Neural progenitor cell (in vitro differentiated cells): ENCODE results near the gene MRPL23. TPM values are rescaled to one million over a fixed set of nuclear protein-coding genes. Genes with fewer than 3 reads are reported as not detected.

Experiments
- DNase-seq: peaks from one replicate; pipeline ENCODE4 v3.0.0-alpha.2; 2016; ENCODE audit warnings: low spot score
- H2AFZ ChIP-seq: fragments of 200-600 bp; sonication (generic); replicated peaks from 2 replicates; pipeline ENCODE4 v1.6.1; 2016; ENCODE audit warnings: antibody characterized with exemption
- H3F3A ChIP-seq: fragments of 200-600 bp; sonication (generic); 2 replicates; pipeline ENCODE4 v1.6.1; 2016; ENCODE audit warnings: antibody characterized with exemption, low read depth
- H3K27ac ChIP-seq: fragments of 200-600 bp; sonication (generic); 2 replicates; pipeline ENCODE4 v1.5.1; 2016; ENCODE audit warnings: mild to moderate bottlenecking
- H3K27me3 ChIP-seq: fragments of 200-600 bp; sonication (generic); 2 replicates; pipeline ENCODE4 v1.6.1; 2016; ENCODE audit warnings: mild to moderate bottlenecking, moderate library complexity
- H3K36me3 ChIP-seq: fragments of 200-600 bp; sonication (generic); 2 replicates; pipeline ENCODE4 v1.5.1; 2016
- H3K4me1 ChIP-seq: fragments of 200-600 bp; sonication (generic); 2 replicates; pipeline ENCODE4 v1.6.1; 2016; ENCODE audit warnings: mixed run types
- H3K4me2 ChIP-seq: fragments of 200-600 bp; sonication (generic); 2 replicates; pipeline ENCODE4 v1.6.1; 2016
- H3K4me3 ChIP-seq: fragments of 200-600 bp; sonication (generic); 2 replicates; pipeline ENCODE4 v1.5.1; 2016
- H3K79me2 ChIP-seq: fragments of 200-600 bp; sonication (generic); 2 replicates; pipeline ENCODE4 v1.6.1; 2016; ENCODE audit warnings: low read depth
- H3K9ac ChIP-seq: fragments of 200-600 bp; sonication (generic); 2 replicates; pipeline ENCODE4 v1.6.1; 2016
- H3K9me3 ChIP-seq: fragments of 200-600 bp; sonication (generic); 2 replicates; pipeline ENCODE4 v1.5.1; 2016; ENCODE audit warnings: low read depth
- H4K20me1 ChIP-seq: fragments of 200-600 bp; sonication (generic); 2 replicates; pipeline ENCODE4 v1.6.1; 2016; ENCODE audit warnings: low read depth
- H3K27ac Mint-ChIP-seq: 3 replicates; pipeline ENCODE4 v1.8.0; 2021; ENCODE audit warnings: mixed read lengths
- H3K27me3 Mint-ChIP-seq: 2 replicates; pipeline ENCODE4 v1.8.0; 2022; ENCODE audit warnings: low read depth, mild to moderate bottlenecking, inconsistent platforms, moderate library complexity, mixed read lengths; ENCODE audit not compliant: insufficient read depth
- H3K36me3 Mint-ChIP-seq: 3 replicates; pipeline ENCODE4 v1.8.0; 2021; ENCODE audit warnings: mixed read lengths
- H3K4me1 Mint-ChIP-seq: 3 replicates; pipeline ENCODE4 v1.8.0; 2021; ENCODE audit warnings: mixed read lengths
- H3K4me3 Mint-ChIP-seq: 3 replicates; pipeline ENCODE4 v1.8.0; 2021; ENCODE audit warnings: mild to moderate bottlenecking, moderate library complexity, mixed read lengths
- H3K9me3 Mint-ChIP-seq: 3 replicates; pipeline ENCODE4 v1.8.0; 2020; ENCODE audit warnings: mixed read lengths
- EZH2 ChIP-seq: fragments of 200-600 bp; sonication (generic); IDR thresholded peaks from 2 replicates; pipeline ENCODE4 v1.6.1; 2017; ENCODE audit warnings: antibody characterized with exemption, mild to moderate bottlenecking, moderate library complexity
- EZH2phosphoT487 ChIP-seq: fragments of 200-600 bp; sonication (generic); IDR thresholded peaks from 2 replicates; pipeline ENCODE4 v1.6.1; 2017; ENCODE audit warnings: antibody characterized with exemption
- total RNA-seq: library from RNA; depleted of rRNA; stranded (reverse); fragments of >200 nt; gene quantifications from 2 replicates; pipeline ENCODE4 v1.2.3, GENCODE V29; 2015; ENCODE audit warnings: low replicate concordance
- TF ChIP-seq, protein P1 (sequence below): fragments of 200-600 bp; sonication (generic); IDR thresholded peaks from 2 replicates; pipeline ENCODE4 v1.5.1; 2017; ENCODE audit warnings: antibody characterized with exemption, mild to moderate bottlenecking

The MRPL23 gene
- total RNA-seq, 1 donor from 2014 or later = 43.2 TPM

DNA sequence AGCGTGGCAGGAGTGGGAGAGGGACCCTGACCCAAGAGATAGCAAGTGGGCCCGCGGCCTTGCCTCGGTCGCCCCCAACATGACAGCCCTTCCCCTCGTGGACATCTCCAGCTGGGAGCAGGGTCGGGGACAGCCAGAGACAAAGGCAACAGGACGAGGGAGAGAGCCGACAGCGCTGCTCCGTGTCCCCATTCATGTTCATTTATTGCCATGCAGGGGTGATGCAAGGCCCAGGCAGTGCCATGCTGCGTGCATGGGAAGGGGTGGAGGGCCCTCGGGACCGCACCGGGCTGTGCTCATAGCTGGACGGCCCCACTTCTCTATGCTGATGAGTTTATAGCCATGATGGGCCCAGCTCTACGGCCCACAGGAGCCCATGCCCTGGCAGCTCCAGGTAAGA, 12.7 kb downstream of the MRPL23 start:
- H3K9me3 Mint-ChIP-seq = no peaks in the 10 kb centered on the region
- no peak overlapping the region for H3K27ac Mint-ChIP-seq
- Histone ChIP-seq H3K79me2 (no peaks in the 10 kb centered on the region), H3F3A (no peaks in the 10 kb centered on the region), H3K36me3 (no peaks in the 10 kb centered on the region), H3K4me1 (no peaks in the 10 kb centered on the region), H3K9ac (no peak overlapping the region), H3K4me2 (no peak overlapping the region), H4K20me1 (no peaks in the 10 kb centered on the region), H3K27me3 (no peaks in the 10 kb centered on the region), H3K9me3 (no peaks in the 10 kb centered on the region), H2AFZ (no peak overlapping the region), H3K27ac (no peak overlapping the region), H3K4me3 (no peak overlapping the region)
- H3K4me3 Mint-ChIP-seq = no peak overlapping the region
- H3K36me3 Mint-ChIP-seq = no peaks in the 10 kb centered on the region
- TF ChIP-seq EZH2phosphoT487 = no peak
- TF ChIP-seq EZH2 = no peak
- TF ChIP-seq, protein P1, sequence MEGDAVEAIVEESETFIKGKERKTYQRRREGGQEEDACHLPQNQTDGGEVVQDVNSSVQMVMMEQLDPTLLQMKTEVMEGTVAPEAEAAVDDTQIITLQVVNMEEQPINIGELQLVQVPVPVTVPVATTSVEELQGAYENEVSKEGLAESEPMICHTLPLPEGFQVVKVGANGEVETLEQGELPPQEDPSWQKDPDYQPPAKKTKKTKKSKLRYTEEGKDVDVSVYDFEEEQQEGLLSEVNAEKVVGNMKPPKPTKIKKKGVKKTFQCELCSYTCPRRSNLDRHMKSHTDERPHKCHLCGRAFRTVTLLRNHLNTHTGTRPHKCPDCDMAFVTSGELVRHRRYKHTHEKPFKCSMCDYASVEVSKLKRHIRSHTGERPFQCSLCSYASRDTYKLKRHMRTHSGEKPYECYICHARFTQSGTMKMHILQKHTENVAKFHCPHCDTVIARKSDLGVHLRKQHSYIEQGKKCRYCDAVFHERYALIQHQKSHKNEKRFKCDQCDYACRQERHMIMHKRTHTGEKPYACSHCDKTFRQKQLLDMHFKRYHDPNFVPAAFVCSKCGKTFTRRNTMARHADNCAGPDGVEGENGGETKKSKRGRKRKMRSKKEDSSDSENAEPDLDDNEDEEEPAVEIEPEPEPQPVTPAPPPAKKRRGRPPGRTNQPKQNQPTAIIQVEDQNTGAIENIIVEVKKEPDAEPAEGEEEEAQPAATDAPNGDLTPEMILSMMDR = no peak
- no peaks in the 10 kb centered on the region for H3K27me3 Mint-ChIP-seq
- no peak for DNase-seq
- H3K4me1 Mint-ChIP-seq = no peaks in the 10 kb centered on the region

DNA sequence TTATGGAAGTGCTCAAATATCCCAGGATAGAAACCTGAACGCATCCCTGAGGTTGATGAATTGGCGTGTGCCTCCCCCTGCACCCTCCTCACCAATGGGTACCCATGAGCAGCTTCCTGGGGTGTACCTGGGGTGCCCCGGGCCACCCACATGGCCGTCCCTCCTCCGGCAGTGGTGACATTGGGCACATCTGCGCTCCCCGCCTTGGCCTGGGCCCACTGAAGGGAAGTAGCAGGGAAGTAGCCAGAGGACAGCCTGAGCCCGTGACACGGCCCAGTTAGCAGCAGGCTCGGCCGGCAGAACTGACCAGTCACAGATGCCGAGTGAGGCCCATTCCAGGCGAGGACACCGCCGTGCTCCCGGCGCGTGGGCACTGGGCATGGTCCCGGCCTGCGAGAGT, 16.7 kb downstream of the MRPL23 start:
- Histone ChIP-seq H3K27me3 (no peaks in the 10 kb centered on the region), H3F3A (no peaks in the 10 kb centered on the region), H2AFZ (no peak overlapping the region), H3K36me3 (no peaks in the 10 kb centered on the region), H3K9me3 (no peaks in the 10 kb centered on the region), H3K27ac (no peak overlapping the region), H3K4me2 (no peak overlapping the region), H3K9ac (no peak overlapping the region), H3K4me3 (no peak overlapping the region), H4K20me1 (no peaks in the 10 kb centered on the region), H3K4me1 (no peaks in the 10 kb centered on the region), H3K79me2 (no peaks in the 10 kb centered on the region)
- no peaks in the 10 kb centered on the region for H3K36me3 Mint-ChIP-seq
- no peaks in the 10 kb centered on the region for H3K9me3 Mint-ChIP-seq
- H3K4me1 Mint-ChIP-seq = no peaks in the 10 kb centered on the region
- no peak overlapping the region for H3K4me3 Mint-ChIP-seq
- H3K27me3 Mint-ChIP-seq = no peaks in the 10 kb centered on the region
- TF ChIP-seq EZH2phosphoT487 (no peak), EZH2 (no peak)
- TF ChIP-seq, protein P1 = no peak
- no peak for DNase-seq
- no peak overlapping the region for H3K27ac Mint-ChIP-seq

DNA sequence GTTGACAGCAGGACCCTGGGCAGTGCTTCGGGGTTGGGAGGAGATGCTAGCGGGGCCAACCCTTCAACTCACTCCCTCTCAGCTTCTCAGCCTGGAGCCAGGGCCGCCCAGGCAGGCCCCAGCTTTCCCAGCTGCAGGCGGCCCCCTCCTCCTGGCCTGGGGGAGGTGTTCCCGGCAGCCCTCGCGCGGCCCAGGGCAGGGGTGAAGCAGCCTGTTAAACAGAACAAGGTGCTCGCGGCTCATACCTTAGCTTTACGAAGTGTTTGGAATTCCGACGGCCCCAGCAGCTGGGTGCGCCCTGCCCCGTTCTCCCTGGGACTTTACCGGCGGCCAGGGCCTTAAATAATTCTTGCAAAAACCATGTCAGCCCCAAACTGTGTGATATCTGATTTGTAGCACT, 17.2 kb downstream of the MRPL23 start:
- Mint-ChIP-seq H3K4me3 (no peak overlapping the region), H3K4me1 (no peaks in the 10 kb centered on the region), H3K36me3 (no peaks in the 10 kb centered on the region), H3K27ac (no peak overlapping the region), H3K9me3 (no peaks in the 10 kb centered on the region), H3K27me3 (no peaks in the 10 kb centered on the region)
- Histone ChIP-seq H3K36me3 (no peaks in the 10 kb centered on the region), H3K4me3 (no peak overlapping the region), H3F3A (no peaks in the 10 kb centered on the region), H3K27me3 (no peaks in the 10 kb centered on the region), H3K9ac (no peak overlapping the region), H3K79me2 (no peaks in the 10 kb centered on the region), H4K20me1 (no peaks in the 10 kb centered on the region), H3K4me1 (no peaks in the 10 kb centered on the region), H3K27ac (no peak overlapping the region), H3K9me3 (no peaks in the 10 kb centered on the region), H3K4me2 (no peak overlapping the region), H2AFZ (no peak overlapping the region)
- DNase-seq = no peak
- TF ChIP-seq EZH2phosphoT487 (no peak), EZH2 (no peak)
- TF ChIP-seq, protein P1 = no peak

DNA sequence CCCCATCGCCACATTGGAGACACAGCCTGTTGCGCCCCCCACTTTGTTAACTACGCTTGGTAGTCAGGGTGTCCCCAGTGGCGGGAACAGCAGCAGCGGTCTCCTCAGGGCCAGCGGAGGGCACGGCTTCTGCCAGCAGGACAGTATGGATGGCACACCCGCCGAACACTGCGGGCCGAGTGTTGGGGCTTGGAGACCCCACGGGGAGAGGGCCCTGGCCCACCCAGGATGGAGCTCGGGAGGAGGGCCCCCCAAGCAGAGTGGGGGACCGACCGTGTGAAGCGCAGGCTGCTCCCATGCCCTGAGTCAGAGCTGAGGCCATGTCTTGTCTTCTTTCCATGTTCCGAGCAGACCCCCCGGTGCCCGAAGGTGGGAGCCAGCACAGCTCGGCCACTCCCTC, 17.8 kb downstream of the MRPL23 start:
- TF ChIP-seq EZH2phosphoT487 (no peak), EZH2 (no peak)
- TF ChIP-seq, protein P1 = no peak
- no peak overlapping the region for H3K4me3 Mint-ChIP-seq

More for the DNA sequence above, 17.8 kb downstream of the MRPL23 start:
- no peak for DNase-seq
- no peak overlapping the region for H2AFZ ChIP-seq
- no peak overlapping the region for H3K4me3 ChIP-seq
- H3K36me3 ChIP-seq = no peaks in the 10 kb centered on the region
- no peaks in the 10 kb centered on the region for H3K27me3 Mint-ChIP-seq
- no peaks in the 10 kb centered on the region for H3K36me3 Mint-ChIP-seq
- H3K79me2 ChIP-seq = no peaks in the 10 kb centered on the region
- H3K27me3 ChIP-seq = no peaks in the 10 kb centered on the region
- H4K20me1 ChIP-seq = no peaks in the 10 kb centered on the region
- H3K4me1 Mint-ChIP-seq = no peaks in the 10 kb centered on the region
- no peak overlapping the region for H3K4me2 ChIP-seq
- no peak overlapping the region for H3K27ac ChIP-seq
- no peaks in the 10 kb centered on the region for H3K9me3 Mint-ChIP-seq
- H3K27ac Mint-ChIP-seq = no peak overlapping the region
- no peaks in the 10 kb centered on the region for H3K4me1 ChIP-seq
- H3K9ac ChIP-seq = no peak overlapping the region
- H3K9me3 ChIP-seq = no peaks in the 10 kb centered on the region
- H3F3A ChIP-seq = no peaks in the 10 kb centered on the region
